ENCODE measurements around the gene GNG7.
"Not testable (repeated sequence)": the region's sequence is repeated elsewhere in the genome, so short reads cannot be mapped to it uniquely, and the experiment has no call there.

Gene GNG7

GRCh38 chr19:2550431-2551171, 151.9 kb downstream of the GNG7 start:
- no peak for DNase-seq (ENCODE audit: low spot score)

DNA sequence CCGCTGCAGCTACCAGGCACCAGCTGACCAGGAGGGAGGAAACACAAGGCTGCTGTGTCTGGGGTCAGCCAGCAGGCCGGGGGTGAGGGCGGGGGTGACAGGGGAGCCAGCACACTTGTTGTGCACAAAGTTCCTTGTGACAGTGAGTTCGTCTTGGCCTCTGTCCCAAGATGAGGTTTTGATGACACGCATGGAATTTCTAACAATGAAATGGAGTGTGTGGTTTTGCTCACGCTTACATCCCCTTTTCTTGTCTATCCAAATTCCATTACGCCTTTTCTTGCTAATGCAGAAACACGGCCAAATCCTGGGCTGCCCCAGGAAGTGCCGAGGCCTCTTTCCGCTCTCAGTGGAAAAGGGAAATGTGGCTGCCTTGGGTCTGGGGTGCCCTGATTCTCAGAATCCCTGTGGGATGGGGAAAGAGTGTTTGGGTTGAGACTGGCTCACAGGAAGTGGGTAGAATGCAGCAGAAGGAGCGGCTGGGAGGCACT, 152.7 kb downstream of the GNG7 start:
- DNase-seq (ENCODE audit: low spot score): no peak

GRCh38 chr19:2548966-2549365, 153.5 kb downstream of the GNG7 start:
- no peak for DNase-seq (ENCODE audit: low spot score)

- DNase-seq (ENCODE audit: low spot score): no peak
Observed at GRCh38 chr19:2547721-2548120, 154.8 kb downstream of the GNG7 start.

GRCh38 chr19:2547033-2547680, 155.3 kb downstream of the GNG7 start:
- no peak for DNase-seq (ENCODE audit: low spot score)

DNA sequence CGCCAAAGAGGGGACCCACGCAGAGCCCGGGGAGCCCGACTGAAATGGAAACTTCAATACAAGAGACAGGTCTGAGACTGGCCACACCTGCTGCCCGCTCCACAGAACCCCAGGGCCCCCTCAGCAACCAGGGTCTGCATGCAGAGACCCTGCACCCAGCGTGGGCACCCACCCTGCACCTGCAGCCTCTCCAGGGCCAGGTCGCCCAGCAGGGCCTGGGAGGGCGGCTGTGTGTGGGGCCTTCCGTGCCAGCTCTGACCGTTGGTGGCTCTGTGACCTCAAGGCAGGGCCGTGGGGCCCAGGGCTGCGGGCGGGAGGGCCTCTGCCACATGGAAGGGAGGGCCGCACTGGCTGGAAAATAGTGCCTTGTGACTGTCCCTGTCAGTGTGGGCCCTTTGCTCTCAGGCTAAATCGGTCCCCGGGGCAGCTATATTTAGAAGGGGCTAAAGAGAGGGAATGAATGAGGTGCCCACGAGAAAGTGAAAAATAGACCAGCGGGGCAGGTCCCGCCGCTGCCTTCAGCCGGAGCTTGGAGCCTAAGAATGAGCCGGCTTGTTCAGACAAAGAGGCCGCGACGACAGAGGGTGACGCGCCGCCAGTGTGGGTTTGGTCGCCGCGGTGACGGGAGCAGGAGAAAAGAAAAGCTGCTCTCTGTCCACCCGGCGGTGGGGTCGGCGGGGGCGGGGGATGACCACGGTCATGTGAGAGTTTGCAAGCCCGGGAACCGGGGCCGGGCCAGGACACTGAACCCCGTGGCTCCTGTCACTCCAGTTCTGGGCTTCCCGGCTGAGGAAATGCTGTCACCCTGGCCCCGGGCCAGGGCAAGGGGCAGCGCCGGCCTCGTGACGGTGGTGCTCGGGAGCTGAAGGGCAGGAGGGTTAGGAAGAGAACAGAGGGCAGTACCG, 156.1 kb downstream of the GNG7 start:
- peak; percentile 91 for DNase-seq (ENCODE audit: low spot score)

DNA sequence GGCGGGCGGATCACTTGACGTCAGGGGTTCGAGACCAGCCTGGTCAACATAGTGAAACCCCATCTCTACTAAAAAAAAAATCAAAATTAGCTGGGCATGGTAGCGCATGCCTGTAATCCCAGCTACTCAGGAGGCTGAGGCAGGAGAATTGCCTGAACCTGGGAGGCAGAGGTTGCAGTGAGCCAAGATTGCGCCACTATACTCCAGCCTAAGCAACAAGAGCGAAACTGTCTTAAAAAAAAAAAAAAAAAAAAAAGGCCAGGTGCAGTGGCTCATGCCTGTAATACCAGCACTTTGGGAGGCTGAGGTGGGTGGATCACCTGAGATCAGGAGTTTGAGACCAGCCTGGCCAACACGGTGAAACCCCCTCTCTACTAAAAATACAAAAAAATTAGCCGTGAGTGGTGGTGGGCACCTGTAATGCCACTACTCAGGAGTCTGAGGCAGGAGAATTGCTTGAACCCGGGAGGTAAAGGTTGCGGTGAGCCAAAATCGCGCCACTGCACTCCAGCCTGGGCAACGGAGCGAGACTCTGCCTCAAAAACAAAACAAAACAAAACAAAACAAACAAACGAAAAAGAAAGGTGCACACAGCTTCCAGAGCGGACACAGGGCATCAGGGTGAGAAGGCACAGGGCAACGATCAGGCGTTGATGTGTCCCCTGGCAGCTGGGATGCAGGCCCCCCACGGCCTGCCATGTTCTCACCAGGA, 156.9 kb downstream of the GNG7 start:
- DNase-seq (ENCODE audit: low spot score): not testable (repeated sequence)

- DNase-seq (ENCODE audit: low spot score): no peak
Observed at GRCh38 chr19:2544576-2545415, 157.7 kb downstream of the GNG7 start.

DNA sequence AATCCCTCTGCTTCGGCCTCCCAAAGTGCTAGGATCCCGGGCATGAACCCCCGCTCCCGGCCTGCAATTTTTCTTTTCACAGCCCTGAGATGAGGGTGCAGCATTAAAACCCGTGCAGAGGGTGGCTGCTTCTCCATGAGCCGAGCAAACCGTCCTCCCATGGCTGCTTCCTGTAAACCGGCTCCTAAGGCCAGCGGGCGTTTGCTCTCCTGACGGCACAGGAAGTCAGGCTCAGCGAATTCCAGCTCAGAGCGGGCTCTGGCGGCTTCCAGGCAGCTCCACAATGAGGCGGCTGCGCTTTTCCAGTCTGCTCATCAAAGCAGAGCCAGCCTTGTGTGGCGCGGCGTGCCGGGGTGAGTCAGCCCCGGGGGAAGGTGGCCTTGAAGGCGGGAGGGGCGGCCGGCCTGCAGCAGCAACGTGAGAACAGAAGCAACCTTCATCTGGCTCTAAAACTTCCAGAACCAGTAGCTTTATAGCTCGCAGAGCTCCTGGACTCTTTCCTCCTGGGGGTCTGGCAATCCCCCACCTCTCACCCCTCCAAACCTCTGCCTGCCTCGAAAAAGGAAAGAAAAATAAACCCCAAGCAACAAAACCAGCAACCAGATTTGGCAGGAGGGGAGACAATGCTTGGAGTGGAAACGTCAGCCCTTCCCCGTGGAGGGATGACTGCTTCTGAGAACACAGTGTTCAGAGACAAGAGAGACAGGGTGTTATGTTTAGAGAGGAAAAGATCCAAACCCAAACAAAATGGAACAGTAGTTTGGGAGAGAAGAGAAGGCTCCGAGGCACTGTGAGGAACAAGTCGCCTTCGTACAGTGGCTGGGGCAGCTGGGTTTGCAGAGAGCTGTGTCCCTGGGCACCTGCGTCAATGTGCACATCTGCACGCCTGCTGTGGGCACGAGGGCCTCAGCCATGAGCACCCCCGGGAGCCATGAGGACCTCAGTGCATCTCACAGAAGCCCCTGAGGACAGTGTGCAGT, 158.7 kb downstream of the GNG7 start:
- peak; percentile 65 for DNase-seq (ENCODE audit: low spot score)

DNA sequence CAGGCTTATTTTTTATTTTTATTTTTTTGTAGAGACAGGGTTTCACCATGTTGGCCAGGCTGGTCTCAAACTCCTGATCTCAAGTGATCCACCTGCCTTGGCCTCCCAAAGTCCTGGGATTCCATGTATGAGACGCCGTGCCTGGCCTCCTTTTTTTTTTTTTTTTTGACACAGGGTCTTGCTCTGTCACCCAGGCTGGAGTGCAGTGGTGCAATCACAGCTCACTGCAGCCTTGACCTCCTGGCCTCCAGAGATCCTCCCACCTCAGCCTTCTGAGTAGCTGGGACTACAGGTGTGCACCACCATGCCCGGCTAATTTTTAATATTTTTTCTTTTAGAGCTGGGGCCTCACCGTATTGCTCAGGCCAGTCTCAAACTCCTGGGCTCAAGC, 159.4 kb downstream of the GNG7 start:
- not testable (repeated sequence) for DNase-seq (ENCODE audit: low spot score)

GRCh38 chr19:2542341-2543069, 160.0 kb downstream of the GNG7 start:
- DNase-seq (ENCODE audit: low spot score): no peak

DNA sequence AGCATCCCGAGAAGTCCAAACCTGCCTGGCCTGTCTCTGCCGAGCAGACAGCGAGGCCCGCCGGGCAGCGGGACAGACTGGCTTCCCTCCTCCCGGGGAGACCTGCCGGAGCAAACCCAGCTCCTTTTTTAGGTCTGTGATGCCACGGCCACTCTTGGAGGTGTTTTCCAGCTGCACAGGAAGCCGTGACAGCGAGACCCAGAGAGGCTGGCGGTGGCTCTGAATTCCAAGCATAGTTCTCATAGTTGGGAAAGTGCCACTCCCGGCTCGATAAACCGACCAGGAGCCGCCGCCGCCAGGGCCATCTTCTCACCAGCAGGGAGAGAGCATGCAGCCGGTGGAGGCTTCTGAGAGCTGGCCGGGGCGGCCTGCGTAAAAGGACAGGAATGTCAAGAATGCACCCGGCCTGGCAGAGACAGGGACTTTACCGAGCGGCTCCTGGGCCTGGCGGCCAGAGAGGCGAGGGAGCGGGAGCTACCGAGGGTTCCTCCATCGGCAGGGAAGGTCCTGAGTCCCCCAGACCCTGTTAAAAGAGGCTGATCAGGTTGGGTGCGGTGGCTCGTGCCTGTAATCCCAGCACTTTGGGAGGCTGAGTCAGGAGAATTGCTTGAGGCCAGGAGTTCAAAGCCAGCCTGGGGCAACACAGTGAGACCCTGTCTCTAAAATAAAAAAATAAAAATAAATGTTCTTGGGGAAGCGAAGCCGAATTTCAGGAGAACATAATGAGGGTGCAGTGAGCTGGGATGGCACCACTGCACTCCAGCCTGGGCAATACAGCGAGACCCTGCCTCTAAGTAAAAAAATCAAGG, 161.6 kb downstream of the GNG7 start:
- DNase-seq (ENCODE audit: low spot score): peak; percentile 83

GRCh38 chr19:2540251-2540645, 162.2 kb downstream of the GNG7 start:
- DNase-seq (ENCODE audit: low spot score): no peak

- DNase-seq (ENCODE audit: low spot score): no peak
Observed at GRCh38 chr19:2538096-2538757, 164.3 kb downstream of the GNG7 start.

DNA sequence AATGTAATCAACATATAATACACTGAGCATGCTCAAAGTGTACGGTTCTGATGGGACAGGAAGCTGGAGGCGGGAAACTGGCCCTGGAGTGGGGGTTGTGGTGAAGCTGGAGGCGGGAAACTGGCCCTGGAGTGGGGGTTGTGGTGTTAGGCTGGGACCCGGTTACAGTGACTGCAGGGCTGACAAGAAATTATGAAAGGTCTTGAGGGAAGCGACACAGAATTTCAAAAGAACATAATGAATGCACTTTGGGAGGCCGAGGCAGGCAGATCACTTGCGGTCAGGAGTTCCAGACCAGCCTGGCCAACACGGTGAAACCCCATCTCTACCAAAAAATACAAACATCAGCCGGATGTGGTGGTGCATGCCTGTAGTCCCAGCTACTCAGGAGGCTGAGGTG, 164.9 kb downstream of the GNG7 start:
- DNase-seq (ENCODE audit: low spot score): not testable (repeated sequence)

DNA sequence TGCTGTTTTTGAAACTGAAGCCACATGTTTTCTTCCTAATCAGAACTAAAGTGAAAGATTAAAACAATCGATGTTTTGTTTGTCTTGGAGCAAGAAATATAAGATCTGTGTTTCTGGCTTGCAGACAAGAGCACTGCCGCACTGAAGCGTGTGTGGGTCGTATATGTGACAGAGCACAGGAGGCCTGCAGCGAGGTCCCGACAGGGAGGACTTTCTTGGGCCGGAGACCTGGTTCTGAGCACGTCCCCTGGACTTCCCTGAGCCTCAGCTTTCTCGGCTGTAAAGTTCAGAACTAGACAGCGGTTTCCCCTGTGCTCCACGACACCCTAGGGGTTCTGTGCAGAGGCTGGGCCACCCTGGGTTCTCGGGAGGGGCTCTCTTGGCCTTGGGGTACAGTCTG, 166.0 kb downstream of the GNG7 start:
- no peak for DNase-seq (ENCODE audit: low spot score)

DNA sequence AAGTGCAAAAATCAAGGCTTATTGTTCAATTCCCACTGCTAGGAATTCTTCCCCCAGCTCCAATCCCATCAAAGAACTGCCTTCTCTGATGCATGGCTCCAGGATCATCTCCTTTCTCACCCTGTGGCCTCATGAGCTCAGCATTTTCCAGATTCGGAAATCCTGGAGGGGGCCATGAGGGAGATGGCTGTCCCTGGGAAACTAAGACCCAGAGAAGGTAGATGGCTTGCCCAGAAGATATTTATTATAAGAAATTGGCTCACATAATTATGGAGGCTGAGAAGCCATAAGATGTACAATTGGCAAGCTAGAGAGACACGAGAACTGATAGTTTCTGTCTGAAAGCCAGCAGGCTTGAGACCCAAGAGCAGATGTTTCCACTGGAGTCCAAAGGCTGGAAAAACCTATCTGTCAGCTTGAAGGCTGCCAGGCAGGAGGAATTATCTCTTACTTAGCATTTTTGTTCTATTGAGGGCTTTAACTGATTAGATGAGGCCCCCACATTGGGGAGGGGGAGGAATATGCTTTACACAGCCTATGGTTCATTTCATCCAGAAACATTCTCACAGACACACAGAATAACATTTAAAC, 168.0 kb downstream of the GNG7 start:
- DNase-seq (ENCODE audit: low spot score): no peak

Data from HuH-7.5 (cell line).